Pancreas (tissue), 10 donors: ENCODE data around the gene RPS5. TPM values are rescaled to one million over a fixed set of nuclear protein-coding genes. Genes with fewer than 3 reads are reported as not detected.
A peak's percentile ranks its signal among the peaks of the same experiment; 100 is the strongest.

Experiments used
- ATAC-seq, 4 donors: fragments of 200-7000 bp; cut with Tn5 transposase; one replicate each; pipeline versions ENCODE4 v1.8.0 to v1.9.1; 2020; ENCODE audit warnings: mild to moderate bottlenecking in 4 of 4, moderate library complexity in 4 of 4
- DNase-seq, 6 donors: peaks; one replicate each; pipeline ENCODE4 v3.0.0-alpha.2; 2020
- FAIRE-seq: peaks from 2 replicates; lab custom pipeline; 2012; peaks lifted over from hg19 to GRCh38; lab: Jason Lieb, UNC
- H3K27ac ChIP-seq, 4 donors: fragments of 200-600 bp; sonication (generic); 1 replicate in 3 of 4; 2 replicates in 1 of 4; pipeline versions ENCODE4 v1.5.0 to v1.8.0; 2020
- H3K27me3 ChIP-seq, 4 donors: fragments of 200-600 bp; one replicate each; pipeline ENCODE4 v1.8.0; 2021
- H3K36me3 ChIP-seq, 3 donors: fragments of 200-600 bp; sonication (generic) in 1 of 3; one replicate each; pipeline versions ENCODE4 v1.5.0 to v1.8.0; 2020 to 2021
- H3K4me1 ChIP-seq, 3 donors: fragments of 200-600 bp; one replicate each; pipeline ENCODE4 v1.8.0; 2021
- H3K4me3 ChIP-seq, 4 donors: fragments of 200-600 bp; sonication (generic) in 2 of 4; one replicate each; pipeline versions ENCODE4 v1.5.0 to v1.8.0; 2020 to 2021
- H3K9me3 ChIP-seq, 4 donors: fragments of 200-600 bp; one replicate each; pipeline ENCODE4 v1.8.0; 2021
- CTCF ChIP-seq, 4 donors: fragments of 200-600 bp; sonication (generic) in 3 of 4; IDR thresholded peaks; one replicate each; pipeline versions ENCODE4 v1.5.0 to v1.8.0; 2021; ENCODE audit warnings: antibody characterized with exemption in 4 of 4
- WGBS, 2 donors: extraction: QIAGEN DNeasy Blood & Tissue Kit; methylation state at CpG; one replicate each; pipeline ENCODE4 v1.1.7; 2013; 5-methylcytosine and 5-hydroxymethylcytosine counted together
- intact Hi-C, 3 donors: fragments of 100-400 bp; cut with DNase I; formaldehyde crosslinking; loops; one replicate each; pipeline versions ENCODE4 v1.11.1 to v1.14.2; 2022
- polyA plus RNA-seq, 2 donors: library from polyadenylated mRNA; stranded (reverse); fragments of 200-250 nt; gene quantifications; one replicate each; pipeline ENCODE4 v1.2.3, GENCODE V29; 2013
- total RNA-seq, 6 donors: library from RNA; stranded (reverse); fragmentation: NEBNext Ultra II Directional in 4 of 6; extraction: Animal tissue kit (Norgen Biotek cat#: 25700) in 4 of 6; gene quantifications; one replicate each; pipeline versions ENCODE4 v1.2.1 to v1.2.4, GENCODE V29; 2021 to 2023
- donor health status: healthy with polysubstance abuse.
- donor health status: DM: no; HTN: no; CAD: no; lungs with moderate emphysema.
- donor health status: DM: no; HTN: no; CAD: no.
- donor health status: control.
- donor health status: control.
- donor health status: Bipolar disorder and iron deficiency.
- donor health status: DM: yes; HTN: yes; CAD: no.
- donor health status: DM: no; HTN: no; CAD: no.
- donor health status: DM: no; HTN: no; CAD: no.
- donor health status: DM: yes; HTN: yes; CAD: no.

The RPS5 gene
- total and polyA plus RNA-seq, 8 donors: 637 to 1,373 (median 841) TPM

- Histone ChIP-seq H3K4me1 (no peaks in the 10 kb centered on the region), H3K9me3 (no peaks in the 10 kb centered on the region), H3K27ac (no peak overlapping the region), H3K27me3 (no peaks in the 10 kb centered on the region), H3K36me3 (no peaks in the 10 kb centered on the region), H3K4me3 (no peak overlapping the region)
- ATAC-seq: no peak
- 89 to 91% methylated on average over 5 of the region's 5 CpGs for WGBS, 2 donors
- intact Hi-C loops: no loop called here
- no peak for DNase-seq
- no peak for FAIRE-seq
- no peak for TF ChIP-seq CTCF (IDR thresholded peaks at IDR 0.05)
Measured at GRCh38 chr19:58364146-58364545, 22.9 kb upstream of the RPS5 start.

DNA sequence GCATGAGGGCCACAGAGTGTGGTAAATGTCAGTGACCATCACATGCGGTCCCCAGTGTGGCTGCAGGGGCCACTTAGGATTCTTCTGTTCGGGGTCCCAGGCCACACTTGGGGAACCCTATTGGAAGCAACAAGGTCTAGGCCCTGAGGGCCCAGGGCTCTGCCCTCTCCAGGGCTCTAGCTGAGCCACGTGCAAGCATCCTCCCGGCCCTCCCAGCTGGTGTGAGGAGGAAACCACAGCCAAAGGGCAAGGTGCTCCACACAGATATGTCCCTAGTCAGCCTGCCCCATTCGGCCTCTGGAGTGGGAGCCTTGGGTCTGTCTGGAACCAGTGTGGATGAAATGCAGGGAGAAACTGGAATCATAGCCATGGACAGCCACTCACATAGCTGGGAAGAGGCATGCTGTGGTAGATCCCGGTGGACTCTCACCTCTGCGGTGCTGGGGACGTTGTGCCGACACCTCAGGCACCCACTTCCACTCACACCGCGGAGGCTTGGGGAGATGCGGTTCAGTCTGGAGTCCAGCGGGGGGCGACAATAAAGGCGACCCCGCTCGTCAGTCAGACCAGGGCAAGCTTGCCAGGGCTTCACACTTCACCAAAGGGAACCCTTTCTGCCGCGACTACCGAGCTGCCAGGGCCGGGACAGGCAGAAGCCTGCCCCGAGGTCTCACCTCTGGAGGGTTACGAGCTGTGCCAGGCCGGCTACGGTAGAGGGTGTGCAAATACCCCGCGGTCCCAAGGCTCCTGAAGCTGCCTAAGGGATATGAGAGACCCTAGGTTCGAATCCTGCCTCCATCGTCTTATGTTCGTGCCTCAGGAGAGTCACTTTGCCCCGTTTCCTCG, 20.3 kb upstream of the RPS5 start:
- Histone ChIP-seq H3K4me3 (no peak overlapping the region), H3K36me3 (no peaks in the 10 kb centered on the region), H3K4me1 (no peaks in the 10 kb centered on the region), H3K27me3 (no peaks in the 10 kb centered on the region), H3K27ac (no peak overlapping the region), H3K9me3 (no peaks in the 10 kb centered on the region)
- no peak for FAIRE-seq
- intact Hi-C loops: no loop called here
- ATAC-seq: no peak
- 88 to 90% methylated on average over 32 of the region's 32 CpGs for WGBS, 2 donors
- DNase-seq: no peak
- no peak for TF ChIP-seq CTCF (IDR thresholded peaks at IDR 0.05)

- Histone ChIP-seq H3K4me1 (no peaks in the 10 kb centered on the region), H3K36me3 (no peaks in the 10 kb centered on the region), H3K9me3 (no peaks in the 10 kb centered on the region), H3K27me3 (no peaks in the 10 kb centered on the region), H3K4me3 (no peak overlapping the region), H3K27ac (no peak overlapping the region)
- intact Hi-C loops: no loop called here
- WGBS, 2 donors: 83 to 86% methylated on average over 103 to 106 of the region's 106 CpGs
- ATAC-seq (no peak), DNase-seq (no peak), FAIRE-seq (no peak)
- no peak for TF ChIP-seq CTCF (IDR thresholded peaks at IDR 0.05)
Measured at GRCh38 chr19:58367698-58368454, 19.2 kb upstream of the RPS5 start.

DNA sequence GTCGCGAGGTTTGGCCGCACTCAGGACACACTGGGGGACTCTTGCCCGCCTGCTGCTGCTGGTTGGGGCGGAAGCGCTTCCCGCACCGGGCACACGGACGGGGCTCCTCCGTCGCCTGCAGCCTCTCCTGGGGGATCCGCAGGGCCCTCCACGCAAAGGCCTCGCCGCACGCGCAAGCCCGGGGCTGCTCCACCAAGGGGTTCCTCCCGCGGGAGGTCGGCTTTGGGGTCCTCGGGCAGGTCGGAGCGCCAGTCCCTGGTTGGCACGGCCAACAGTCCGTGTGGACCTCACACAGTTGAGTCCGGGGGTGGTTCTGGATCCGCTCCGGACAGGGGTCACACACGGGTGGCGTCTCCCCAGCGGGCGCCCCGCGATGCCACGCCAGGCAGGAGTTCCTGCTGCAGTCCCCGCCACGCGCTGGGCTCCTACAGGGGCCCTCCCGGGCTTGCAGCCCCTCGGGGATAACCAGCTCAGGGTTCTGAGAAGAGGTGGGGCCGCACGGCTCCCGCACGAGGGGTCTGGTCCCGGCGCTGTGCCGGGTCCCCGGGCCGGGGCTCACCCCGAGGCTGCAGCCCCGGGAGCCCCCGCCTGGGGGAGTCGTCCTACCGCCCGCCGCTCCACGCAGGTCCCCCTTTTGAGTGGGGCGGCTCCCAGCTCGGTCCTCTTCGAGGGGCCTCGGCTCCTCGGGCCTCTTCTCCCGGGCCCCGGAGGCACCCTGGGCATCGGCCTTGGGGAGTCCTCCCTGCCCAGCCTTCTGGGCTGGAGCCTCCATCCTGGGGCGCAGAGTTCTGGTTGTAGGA, 18.3 kb upstream of the RPS5 start:
- ATAC-seq: no peak
- H3K4me3 ChIP-seq: no peak overlapping the region
- no peaks in the 10 kb centered on the region for H3K27me3 ChIP-seq
- DNase-seq: peak in 1 of 6 donors; percentile 73
- WGBS, 2 donors: 90 to 91% methylated on average over 67 to 68 of the region's 68 CpGs
- no peaks in the 10 kb centered on the region for H3K36me3 ChIP-seq
- H3K9me3 ChIP-seq: no peaks in the 10 kb centered on the region
- no peaks in the 10 kb centered on the region for H3K4me1 ChIP-seq
- H3K27ac ChIP-seq: no peak overlapping the region
- TF ChIP-seq CTCF (IDR thresholded peaks at IDR 0.05): no peak
- intact Hi-C loops: no loop called here
- FAIRE-seq: no peak
